Measurements from ENCODE around the gene TFDP2. TPM values are rescaled to one million over a fixed set of nuclear protein-coding genes. Genes with fewer than 3 reads are reported as not detected.
"Not testable (repeated sequence)": the region's sequence is repeated elsewhere in the genome, so short reads cannot be mapped to it uniquely, and the experiment has no call there.

The TFDP2 gene
- total RNA-seq, 6 donors from 2014 or later = 25.1 to 48.5 (median 30.8) TPM

DNA sequence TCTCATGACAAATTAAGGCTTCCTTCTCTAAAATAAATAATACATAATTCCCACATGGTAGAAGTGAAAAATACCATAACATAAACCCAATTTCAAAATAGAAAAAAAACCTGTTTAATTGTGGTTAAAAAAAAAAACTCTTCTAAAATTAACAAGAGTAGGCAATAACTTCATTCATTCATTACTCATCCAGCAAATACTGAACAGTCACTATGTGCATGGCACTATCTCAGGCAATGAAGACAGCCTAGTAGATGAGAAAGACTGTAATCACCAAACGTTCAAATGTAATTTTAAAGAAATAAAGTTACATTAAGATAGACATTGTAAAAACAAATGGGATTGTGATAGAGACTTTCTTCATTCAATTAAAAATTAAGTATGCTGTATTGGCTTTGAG, 43.4 kb downstream of the TFDP2 start:
- H3K27ac ChIP-seq = no peak overlapping the region
- H3K4me3 ChIP-seq = no peak overlapping the region
- DNase-seq (no peak), ATAC-seq (ENCODE audit: low FRiP score in 2 of 2) (no peak)
- H3K36me3 ChIP-seq = no peaks in the 10 kb centered on the region
- H3K27me3 ChIP-seq = no peaks in the 10 kb centered on the region
- TF ChIP-seq POLR2AphosphoS5 (IDR thresholded peaks at IDR 0.05) = no peak
- TF ChIP-seq EP300 (IDR thresholded peaks at IDR 0.05) = no peak
- TF ChIP-seq, protein P1, sequence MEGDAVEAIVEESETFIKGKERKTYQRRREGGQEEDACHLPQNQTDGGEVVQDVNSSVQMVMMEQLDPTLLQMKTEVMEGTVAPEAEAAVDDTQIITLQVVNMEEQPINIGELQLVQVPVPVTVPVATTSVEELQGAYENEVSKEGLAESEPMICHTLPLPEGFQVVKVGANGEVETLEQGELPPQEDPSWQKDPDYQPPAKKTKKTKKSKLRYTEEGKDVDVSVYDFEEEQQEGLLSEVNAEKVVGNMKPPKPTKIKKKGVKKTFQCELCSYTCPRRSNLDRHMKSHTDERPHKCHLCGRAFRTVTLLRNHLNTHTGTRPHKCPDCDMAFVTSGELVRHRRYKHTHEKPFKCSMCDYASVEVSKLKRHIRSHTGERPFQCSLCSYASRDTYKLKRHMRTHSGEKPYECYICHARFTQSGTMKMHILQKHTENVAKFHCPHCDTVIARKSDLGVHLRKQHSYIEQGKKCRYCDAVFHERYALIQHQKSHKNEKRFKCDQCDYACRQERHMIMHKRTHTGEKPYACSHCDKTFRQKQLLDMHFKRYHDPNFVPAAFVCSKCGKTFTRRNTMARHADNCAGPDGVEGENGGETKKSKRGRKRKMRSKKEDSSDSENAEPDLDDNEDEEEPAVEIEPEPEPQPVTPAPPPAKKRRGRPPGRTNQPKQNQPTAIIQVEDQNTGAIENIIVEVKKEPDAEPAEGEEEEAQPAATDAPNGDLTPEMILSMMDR (IDR thresholded peaks at IDR 0.05) = no peak
- no peak for TF ChIP-seq POLR2A (IDR thresholded peaks at IDR 0.05)
- WGBS, 2 donors = 85 to 93% methylated on average over 1 of the region's 1 CpG
- no peaks in the 10 kb centered on the region for H3K9me3 ChIP-seq
- H3K4me1 ChIP-seq = no peaks in the 10 kb centered on the region

DNA sequence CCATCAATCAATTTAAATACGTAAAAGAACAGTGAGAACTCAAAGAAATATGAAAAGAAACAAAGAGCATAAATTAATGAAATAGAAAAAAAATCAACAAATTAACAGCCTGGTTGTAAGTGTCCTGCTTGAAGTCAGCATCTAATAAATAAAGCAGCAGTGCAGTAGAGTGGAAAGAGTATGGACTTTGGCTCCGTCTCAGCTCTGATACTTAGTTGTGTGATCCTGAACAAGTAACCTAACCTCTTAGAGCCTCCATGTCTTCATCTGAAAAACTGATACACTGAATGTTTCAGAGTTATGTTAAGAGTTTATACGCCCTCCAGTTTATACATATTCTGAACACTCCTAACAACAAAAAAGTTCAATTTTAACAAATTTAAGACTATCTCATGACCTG, 44.6 kb downstream of the TFDP2 start:
- Histone ChIP-seq H3K9me3 (no peaks in the 10 kb centered on the region), H3K4me1 (no peaks in the 10 kb centered on the region), H3K27ac (no peak overlapping the region), H3K27me3 (no peaks in the 10 kb centered on the region), H3K36me3 (no peaks in the 10 kb centered on the region), H3K4me3 (no peak overlapping the region)
- WGBS, 2 donors = 94 to 95% methylated on average over 3 of the region's 3 CpGs
- no peak for TF ChIP-seq EP300 (IDR thresholded peaks at IDR 0.05)
- no peak for TF ChIP-seq POLR2A (IDR thresholded peaks at IDR 0.05)
- no peak for TF ChIP-seq POLR2AphosphoS5 (IDR thresholded peaks at IDR 0.05)
- TF ChIP-seq, protein P1 (IDR thresholded peaks at IDR 0.05) = no peak
- no peak for DNase-seq
- no peak for ATAC-seq (ENCODE audit: low FRiP score in 2 of 2)

DNA sequence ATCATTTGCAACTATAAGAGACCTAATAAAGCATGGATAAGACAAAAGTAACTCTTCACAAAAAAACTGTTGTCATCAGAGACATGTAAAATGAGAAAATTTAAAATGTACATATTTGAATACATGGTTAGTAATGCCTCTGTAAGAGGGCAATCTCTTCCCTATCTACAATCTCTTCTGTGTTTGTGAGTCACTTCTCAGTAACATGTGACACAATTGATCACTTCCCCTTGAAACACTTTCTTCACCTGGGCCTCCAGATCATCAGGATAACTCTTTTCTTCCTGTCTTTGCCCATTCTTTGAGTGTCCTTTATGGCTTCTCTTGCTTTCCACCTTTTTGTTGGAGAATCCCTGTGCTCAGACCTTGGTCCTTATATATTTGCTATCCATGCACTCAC, 50.4 kb downstream of the TFDP2 start:
- TF ChIP-seq, protein P1 (IDR thresholded peaks at IDR 0.05) = no peak
- no peak for TF ChIP-seq EP300 (IDR thresholded peaks at IDR 0.05)
- TF ChIP-seq POLR2AphosphoS5 (IDR thresholded peaks at IDR 0.05) = no peak
- Histone ChIP-seq H3K27ac (no peak overlapping the region), H3K27me3 (no peaks in the 10 kb centered on the region), H3K36me3 (no peaks in the 10 kb centered on the region), H3K4me3 (no peak overlapping the region), H3K9me3 (no peaks in the 10 kb centered on the region), H3K4me1 (no peaks in the 10 kb centered on the region)
- ATAC-seq (ENCODE audit: low FRiP score in 2 of 2) (no peak), DNase-seq (no peak)

DNA sequence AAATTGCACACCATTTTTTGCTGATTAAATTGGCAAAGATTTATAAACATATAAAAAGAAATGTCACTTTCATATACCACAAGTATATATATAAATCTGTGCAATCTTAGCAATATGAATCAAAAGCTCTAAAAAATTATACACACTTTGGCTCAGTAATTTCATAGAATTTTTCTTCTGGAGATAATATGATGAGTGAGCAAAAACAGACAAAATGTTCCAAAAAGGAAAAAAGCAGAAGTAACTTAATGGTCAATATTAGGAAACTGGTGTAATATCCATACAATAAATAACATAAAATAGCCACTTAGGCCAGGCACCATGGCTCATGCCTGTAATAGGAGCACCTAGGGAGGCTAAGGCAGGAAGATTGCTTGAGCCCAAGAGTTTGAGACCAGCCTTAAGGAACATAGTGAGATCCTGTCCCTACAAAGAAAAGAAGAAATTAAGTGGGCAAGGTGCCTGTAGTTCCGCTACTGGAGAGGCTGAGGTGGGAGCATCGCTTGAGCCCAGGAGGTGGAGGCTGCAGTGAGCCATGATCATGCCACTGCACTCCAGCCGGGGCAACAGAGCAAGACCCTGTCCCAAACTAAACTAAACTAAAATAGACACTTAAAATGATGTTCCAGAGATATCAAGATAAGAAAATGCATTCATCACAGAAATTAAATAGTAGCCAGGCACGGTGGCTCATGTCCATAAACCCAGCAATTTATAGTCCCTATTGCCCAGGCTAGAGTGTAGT, 52.1 kb downstream of the TFDP2 start:
- no peak for DNase-seq
- ATAC-seq (ENCODE audit: low FRiP score in 2 of 2) = no peak
- Histone ChIP-seq H3K9me3 (no peaks in the 10 kb centered on the region), H3K27me3 (no peaks in the 10 kb centered on the region), H3K36me3 (no peaks in the 10 kb centered on the region), H3K4me3 (no peak overlapping the region), H3K4me1 (no peaks in the 10 kb centered on the region), H3K27ac (no peak overlapping the region)
- no peak for TF ChIP-seq POLR2A (IDR thresholded peaks at IDR 0.05)
- no peak for TF ChIP-seq POLR2AphosphoS5 (IDR thresholded peaks at IDR 0.05)
- TF ChIP-seq, protein P1 (IDR thresholded peaks at IDR 0.05) = no peak
- 91 to 97% methylated on average over 4 of the region's 4 CpGs for WGBS, 2 donors

DNA sequence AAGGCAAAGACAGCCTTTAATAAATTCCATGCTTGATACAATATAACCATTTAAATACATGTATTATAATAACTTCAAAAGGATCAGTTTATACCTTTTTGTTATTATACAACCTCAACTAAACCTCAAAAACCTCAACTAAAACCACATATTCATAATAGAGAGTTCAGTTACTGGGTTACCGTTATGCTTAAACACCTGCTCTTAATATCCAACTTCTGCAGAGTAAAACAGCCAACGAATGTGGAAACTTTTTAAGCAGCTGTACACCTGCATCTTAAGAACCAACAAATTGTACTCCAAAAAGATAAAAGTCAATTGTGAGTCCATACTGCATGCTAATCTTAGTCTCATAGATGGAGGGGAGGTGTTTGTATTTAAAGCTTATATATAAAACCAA, 53.5 kb downstream of the TFDP2 start:
- DNase-seq = no peak
- Histone ChIP-seq H3K27me3 (no peaks in the 10 kb centered on the region), H3K4me1 (no peaks in the 10 kb centered on the region), H3K9me3 (no peaks in the 10 kb centered on the region), H3K4me3 (no peak overlapping the region), H3K27ac (no peak overlapping the region), H3K36me3 (no peaks in the 10 kb centered on the region)
- no peak for ATAC-seq (ENCODE audit: low FRiP score in 2 of 2)
- TF ChIP-seq POLR2AphosphoS5 (IDR thresholded peaks at IDR 0.05) = no peak
- TF ChIP-seq, protein P1 (IDR thresholded peaks at IDR 0.05) = no peak
- TF ChIP-seq POLR2A (IDR thresholded peaks at IDR 0.05) = no peak
- no peak for TF ChIP-seq EP300 (IDR thresholded peaks at IDR 0.05)
- WGBS, 2 donors = 74 to 75% methylated on average over 2 of the region's 2 CpGs

DNA sequence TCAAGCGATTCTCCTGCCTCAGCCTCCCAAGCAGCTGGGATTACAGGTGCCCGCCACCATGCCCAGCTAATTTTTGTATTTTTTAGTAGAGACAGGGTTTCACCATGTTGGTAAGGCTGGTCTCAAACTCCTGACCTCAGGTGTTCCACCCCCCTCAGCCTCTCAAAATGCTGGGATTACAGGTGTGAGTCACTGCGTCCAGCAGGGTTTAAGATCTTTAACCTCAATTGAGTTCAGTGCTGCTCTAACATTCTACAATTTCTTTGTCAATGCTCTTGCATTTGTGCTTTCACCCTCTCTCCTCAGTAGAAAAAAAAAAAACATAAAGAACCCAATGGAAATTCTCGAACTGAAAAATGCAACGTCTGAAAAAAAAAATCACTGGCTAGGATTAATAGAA, 60.4 kb downstream of the TFDP2 start:
- H3K36me3 ChIP-seq; H3K9me3 ChIP-seq; H3K4me3 ChIP-seq; H3K4me1 ChIP-seq; H3K27ac ChIP-seq; ATAC-seq (ENCODE audit: low FRiP score in 2 of 2); H3K27me3 ChIP-seq; DNase-seq: not testable (repeated sequence)
- WGBS, 2 donors = 94 to 95% methylated on average over 5 of the region's 5 CpGs
